HCT116 (cell line): ENCODE measurements around the gene NAT10. TPM values are rescaled to one million over a fixed set of nuclear protein-coding genes. Genes with fewer than 3 reads are reported as not detected.

Source experiments
- ATAC-seq: fragments of 200-7000 bp; cut with Tn5 transposase; 2 replicates; pipeline ENCODE4 v1.9.1; 2020; ENCODE audit warnings: mild to moderate bottlenecking, moderate library complexity
- BruUV-seq: library from RNA; stranded (reverse); fragments of 400-500 nt; replicated peaks from 2 replicates; lab custom pipeline; 2021; lab: Mats Ljungman, UMichigan
- CTCF ChIA-PET: fragments of 300-600 bp; sonication (Branson Sonifier 250); formaldehyde crosslinking; loops from one replicate; lab custom pipeline; 2021; ENCODE audit warnings: antibody characterized with exemption; lab: Charles Lee
- POLR2A ChIA-PET: fragments of 300-600, 350-600 bp; sonication (Branson Sonifier 250); formaldehyde crosslinking; loops from one replicate; lab custom pipeline; 2021; ENCODE audit warnings: antibody characterized with exemption; lab: Charles Lee
- RAD21 ChIA-PET, 2 experiments: fragments of 300-600 bp; sonication (Branson Sonifier 250); formaldehyde crosslinking; loops; one replicate each; lab custom pipeline; 2023; ENCODE audit warnings: low total read pairs in 2 of 2; ENCODE audit not compliant: uncharacterized antibody in 2 of 2, unreplicated experiment in 2 of 2, low non-redundant PET in 1 of 2; lab: Charles Lee
- DNase-seq: peaks from one replicate; pipeline ENCODE4 v3.0.0-alpha.2; 2010; ENCODE audit warnings: low read depth, low spot score
- H2AFZ ChIP-seq: fragments of 200-600 bp; shearing (Covaris generic), sonication (generic); 2 replicates; pipeline ENCODE4 v1.6.1; 2017; ENCODE audit warnings: low read depth, mixed run types, mixed read lengths, antibody characterized with exemption, low read length; ENCODE audit not compliant: poor library complexity, severe bottlenecking
- H3K27ac ChIP-seq: 2 replicates; pipeline ENCODE4 v1.5.1; 2012; ENCODE audit warnings: low read depth, low read length
- H3K27me3 ChIP-seq: fragments of 200-600 bp; sonication (generic); 2 replicates; pipeline ENCODE4 v1.6.1; 2016; ENCODE audit warnings: mixed run types, low read length, mixed read lengths; ENCODE audit not compliant: insufficient read depth
- H3K36me3 ChIP-seq, 2 experiments: fragments of 200-500 bp in 1 of 2; fragments of 200-600 bp in 1 of 2; sonication (Bioruptor generic) in 1 of 2; sonication (generic) in 1 of 2; 2 replicates each; pipeline versions ENCODE4 v1.5.1 to v1.6.1; 2014 to 2016; ENCODE audit warnings: low read length in 2 of 2, inconsistent platforms in 1 of 2, mixed read lengths in 1 of 2, mixed run types in 1 of 2; ENCODE audit not compliant: insufficient read depth in 2 of 2, control insufficient read depth in 1 of 2
- H3K4me1 ChIP-seq, 2 experiments: fragments of 200-600 bp in 1 of 2; sonication (generic) in 1 of 2; 2 replicates each; pipeline versions ENCODE4 v1.5.1 to v1.6.1; 2012 to 2017; ENCODE audit warnings: low read length in 2 of 2, inconsistent platforms in 1 of 2, mild to moderate bottlenecking in 1 of 2, mixed read lengths in 1 of 2, mixed run types in 1 of 2, moderate library complexity in 1 of 2; ENCODE audit not compliant: insufficient read depth in 2 of 2, control insufficient read depth in 1 of 2
- H3K4me2 ChIP-seq: fragments of 200-600 bp; sonication (generic); 2 replicates; pipeline ENCODE4 v1.6.1; 2017; ENCODE audit warnings: mixed run types, low read length, mixed read lengths
- H3K4me3 ChIP-seq, 2 experiments: fragments of 200-600 bp in 1 of 2; sonication (generic) in 1 of 2; replicated peaks in 1 of 2; 2 replicates each; pipeline ENCODE4 v1.5.1; 2011 to 2016; ENCODE audit warnings: low read length in 2 of 2, control low read depth in 1 of 2, low read depth in 1 of 2, mild to moderate bottlenecking in 1 of 2, mixed read lengths in 1 of 2, mixed run types in 1 of 2
- H3K79me2 ChIP-seq: fragments of 200-600 bp; sonication (generic); 2 replicates; pipeline ENCODE4 v1.6.1; 2017; ENCODE audit warnings: mild to moderate bottlenecking, mixed run types, low read length, moderate library complexity, mixed read lengths; ENCODE audit not compliant: insufficient read depth
- H3K9ac ChIP-seq: fragments of 200-600 bp; sonication (generic); 2 replicates; pipeline ENCODE4 v1.6.1; 2016; ENCODE audit warnings: low read length, mixed read lengths
- H3K9me2 ChIP-seq: fragments of 200-600 bp; sonication (generic), shearing (Covaris generic); 2 replicates; pipeline ENCODE4 v1.6.1; 2017; ENCODE audit warnings: mixed run types, mild to moderate bottlenecking, moderate library complexity; ENCODE audit not compliant: insufficient read depth
- H3K9me3 ChIP-seq, 2 experiments: fragments of 200-500 bp in 1 of 2; fragments of 200-600 bp in 1 of 2; sonication (Bioruptor generic) in 1 of 2; sonication (generic) in 1 of 2; 2 replicates each; pipeline ENCODE4 v1.6.1; 2014 to 2017; ENCODE audit warnings: low read length in 2 of 2, mixed read lengths in 2 of 2, inconsistent platforms in 1 of 2, low read depth in 1 of 2, mild to moderate bottlenecking in 1 of 2, mixed run types in 1 of 2, moderate library complexity in 1 of 2; ENCODE audit not compliant: control insufficient read depth in 1 of 2, insufficient read depth in 1 of 2
- H4K20me1 ChIP-seq: fragments of 200-600 bp; sonication (generic), shearing (Covaris generic); 2 replicates; pipeline ENCODE4 v1.6.1; 2017; ENCODE audit warnings: mixed run types, mild to moderate bottlenecking, moderate library complexity; ENCODE audit not compliant: insufficient read depth
- CEBPB ChIP-seq: IDR thresholded peaks from 2 replicates; pipeline ENCODE4 v1.6.1; 2012; ENCODE audit warnings: low read depth
- EGR1 ChIP-seq: IDR thresholded peaks from 2 replicates; pipeline ENCODE4 v1.6.1; 2012; ENCODE audit warnings: low read depth
- ELF1 ChIP-seq: IDR thresholded peaks from 2 replicates; pipeline ENCODE4 v1.6.1; 2012; ENCODE audit warnings: low read depth, borderline replicate concordance
- EZH2 ChIP-seq: fragments of 200-600 bp; sonication (generic); IDR thresholded peaks from 2 replicates; pipeline ENCODE4 v1.6.1; 2017; ENCODE audit warnings: antibody characterized with exemption, mixed run types
- EZH2phosphoT487 ChIP-seq: fragments of 200-600 bp; IDR thresholded peaks from 2 replicates; pipeline ENCODE4 v1.6.1; 2018; ENCODE audit warnings: antibody characterized with exemption, borderline replicate concordance
- JUND ChIP-seq: IDR thresholded peaks from 2 replicates; pipeline ENCODE4 v1.6.1; 2012
- MAX ChIP-seq: IDR thresholded peaks from 2 replicates; pipeline ENCODE4 v1.6.1; 2012
- POLR2AphosphoS5 ChIP-seq: IDR thresholded peaks from 2 replicates; pipeline ENCODE4 v1.6.1; 2011; ENCODE audit warnings: mild to moderate bottlenecking, low read depth, low read length, moderate library complexity
- RAD21 ChIP-seq: IDR thresholded peaks from 2 replicates; pipeline ENCODE4 v1.6.1; 2012; ENCODE audit warnings: low read depth, mild to moderate bottlenecking
- REST ChIP-seq: IDR thresholded peaks from 2 replicates; pipeline ENCODE4 v1.6.1; 2012; ENCODE audit warnings: low read depth
- SIN3A ChIP-seq: IDR thresholded peaks from 2 replicates; pipeline ENCODE4 v1.6.1; 2012; ENCODE audit warnings: low read depth
- SP1 ChIP-seq: IDR thresholded peaks from 2 replicates; pipeline ENCODE4 v1.6.1; 2012; ENCODE audit warnings: low read depth
- SRF ChIP-seq: IDR thresholded peaks from 2 replicates; pipeline ENCODE4 v1.6.1; 2012; ENCODE audit warnings: low read depth
- YY1 ChIP-seq: IDR thresholded peaks from 2 replicates; pipeline ENCODE4 v1.6.1; 2011; ENCODE audit warnings: low read length, low read depth, moderate library complexity, mild to moderate bottlenecking; ENCODE audit not compliant: insufficient replicate concordance; ENCODE audit errors: extremely low read depth
- ZFX ChIP-seq: fragments of 450-650 bp; IDR thresholded peaks from 2 replicates; pipeline ENCODE4 v1.6.1; 2017
- ZNF274 ChIP-seq: fragments of 200-500 bp; sonication (Bioruptor generic); IDR thresholded peaks from 2 replicates; pipeline ENCODE4 v1.6.1; 2014; ENCODE audit warnings: mild to moderate bottlenecking, low read depth, low read length, inconsistent platforms
- intact Hi-C: fragments of 100-400 bp; cut with micrococcal nuclease; formaldehyde crosslinking; loops from 2 replicates; pipeline ENCODE4 v1.10.0; 2022
- total RNA-seq: library from RNA; stranded (reverse); gene quantifications from one replicate; pipeline ENCODE4 v1.2.1, GENCODE V29; 2021; ENCODE audit not compliant: unreplicated experiment
- TF ChIP-seq, protein P1 (sequence below), 3 experiments: fragments of 200-600 bp in 1 of 3; sonication (generic) in 1 of 3; IDR thresholded peaks in 2 of 3; conservative IDR thresholded peaks in 1 of 3; 2 replicates each; pipeline ENCODE4 v1.5.1; 2012 to 2017; ENCODE audit warnings: low read depth in 2 of 3, low read length in 2 of 3, antibody characterized with exemption in 1 of 3, borderline replicate concordance in 1 of 3, control low read depth in 1 of 3, mild to moderate bottlenecking in 1 of 3, mixed read lengths in 1 of 3, mixed run types in 1 of 3, moderate library complexity in 1 of 3; ENCODE audit not compliant: insufficient read depth in 1 of 3

Gene NAT10
- total RNA-seq, 1 experiment from 2014 or later: 101 TPM

DNA sequence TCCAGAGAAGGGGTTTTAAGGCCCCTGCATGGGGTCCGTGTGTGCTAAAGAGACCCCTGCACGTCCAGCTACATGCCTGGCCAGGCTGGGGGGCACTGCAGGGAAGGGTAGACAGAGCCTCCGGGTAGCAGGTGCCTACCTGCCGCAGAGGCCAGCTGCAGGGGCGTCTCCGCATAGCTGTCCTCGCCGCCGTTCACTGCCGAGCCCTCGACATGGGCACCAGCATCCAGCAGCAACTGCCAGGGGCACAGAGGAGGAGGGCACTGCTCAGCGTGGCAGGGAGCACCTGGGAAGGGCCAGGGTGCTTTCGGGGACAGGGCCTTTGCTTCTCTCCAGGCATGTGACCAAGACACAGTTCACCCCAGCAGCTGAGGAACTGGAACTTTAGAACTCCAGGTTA lies 59.7 kb downstream of the NAT10 start:
- RAD21 ChIA-PET: no interaction called here
- no peak overlapping the region for H2AFZ ChIP-seq
- no TSS peak for BruUV-seq
- no peak overlapping the region for H3K9ac ChIP-seq
- POLR2A ChIA-PET: no interaction called here
- no peaks in the 10 kb centered on the region for H3K36me3 ChIP-seq
- no peak for ATAC-seq
- no peak overlapping the region for H3K4me2 ChIP-seq
- H3K79me2 ChIP-seq: no peaks in the 10 kb centered on the region
- no peak for DNase-seq
- no peak overlapping the region for H3K4me3 ChIP-seq
- TF ChIP-seq EGR1: no peak
- no peak for TF ChIP-seq SP1
- no peak for TF ChIP-seq SIN3A
- TF ChIP-seq SRF: no peak
- TF ChIP-seq, protein P1, sequence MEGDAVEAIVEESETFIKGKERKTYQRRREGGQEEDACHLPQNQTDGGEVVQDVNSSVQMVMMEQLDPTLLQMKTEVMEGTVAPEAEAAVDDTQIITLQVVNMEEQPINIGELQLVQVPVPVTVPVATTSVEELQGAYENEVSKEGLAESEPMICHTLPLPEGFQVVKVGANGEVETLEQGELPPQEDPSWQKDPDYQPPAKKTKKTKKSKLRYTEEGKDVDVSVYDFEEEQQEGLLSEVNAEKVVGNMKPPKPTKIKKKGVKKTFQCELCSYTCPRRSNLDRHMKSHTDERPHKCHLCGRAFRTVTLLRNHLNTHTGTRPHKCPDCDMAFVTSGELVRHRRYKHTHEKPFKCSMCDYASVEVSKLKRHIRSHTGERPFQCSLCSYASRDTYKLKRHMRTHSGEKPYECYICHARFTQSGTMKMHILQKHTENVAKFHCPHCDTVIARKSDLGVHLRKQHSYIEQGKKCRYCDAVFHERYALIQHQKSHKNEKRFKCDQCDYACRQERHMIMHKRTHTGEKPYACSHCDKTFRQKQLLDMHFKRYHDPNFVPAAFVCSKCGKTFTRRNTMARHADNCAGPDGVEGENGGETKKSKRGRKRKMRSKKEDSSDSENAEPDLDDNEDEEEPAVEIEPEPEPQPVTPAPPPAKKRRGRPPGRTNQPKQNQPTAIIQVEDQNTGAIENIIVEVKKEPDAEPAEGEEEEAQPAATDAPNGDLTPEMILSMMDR (IDR thresholded peaks at IDR 0.05 in 2 of 3, conservative IDR thresholded peaks at IDR 0.05 in 1 of 3; ENCODE audit: borderline replicate concordance in 1 of 3, insufficient read depth in 1 of 3, low read depth in 2 of 3, low read length in 2 of 3): no peak
- no peak for TF ChIP-seq CEBPB
- TF ChIP-seq EZH2: no peak
- no peak for TF ChIP-seq MAX
- no peak for TF ChIP-seq JUND
- TF ChIP-seq POLR2AphosphoS5: no peak
- TF ChIP-seq REST: no peak
- no peak for TF ChIP-seq YY1
- no peak for TF ChIP-seq EZH2phosphoT487
- no peak for TF ChIP-seq ELF1
- no peak for TF ChIP-seq ZFX
- TF ChIP-seq RAD21: no peak
- no peak for TF ChIP-seq ZNF274
- peaks cover 0 to 9% of the 10 kb centered on the region in 2 experiments; a peak in 2 of 4 replicates for H3K4me1 ChIP-seq
- no peaks in the 10 kb centered on the region for H3K9me2 ChIP-seq
- intact Hi-C loops: no loop called here
- H4K20me1 ChIP-seq: no peaks in the 10 kb centered on the region
- CTCF ChIA-PET: no interaction called here
- no peaks in the 10 kb centered on the region for H3K9me3 ChIP-seq
- no peak overlapping the region for H3K27ac ChIP-seq
- H3K27me3 ChIP-seq: no peaks in the 10 kb centered on the region
